Upper lobe of left lung (tissue), 6 donors: Measurements from ENCODE around the gene DDX60. TPM values are rescaled to one million over a fixed set of nuclear protein-coding genes. Genes with fewer than 3 reads are reported as not detected.

Experiments
- ATAC-seq, 2 donors: fragments of 200-7000 bp; cut with Tn5 transposase; one replicate each; pipeline ENCODE4 v1.9.1; 2022; ENCODE audit warnings: mild to moderate bottlenecking in 2 of 2, moderate library complexity in 2 of 2; ENCODE audit not compliant: low FRiP score in 2 of 2
- DNase-seq, 2 donors: peaks; one replicate each; pipeline ENCODE4 v3.0.0-alpha.2; 2019 to 2020
- H3K27ac ChIP-seq, 4 donors: fragments of 200-600 bp; sonication (generic); one replicate each; pipeline ENCODE4 v1.5.1; 2016 to 2019
- H3K27me3 ChIP-seq, 4 donors: fragments of 200-600 bp; sonication (generic); one replicate each; pipeline ENCODE4 v1.5.1; 2017 to 2019
- H3K36me3 ChIP-seq, 4 donors: fragments of 200-600 bp; sonication (generic); one replicate each; pipeline ENCODE4 v1.5.1; 2016 to 2019
- H3K4me1 ChIP-seq, 4 donors: fragments of 200-600 bp; sonication (generic); one replicate each; pipeline ENCODE4 v1.5.1; 2018 to 2019
- H3K4me3 ChIP-seq, 4 donors: fragments of 200-600 bp; sonication (generic); one replicate each; pipeline ENCODE4 v1.5.1; 2017 to 2019; ENCODE audit warnings: mild to moderate bottlenecking in 2 of 4, moderate library complexity in 1 of 4
- H3K9me3 ChIP-seq, 4 donors: fragments of 200-600 bp; sonication (generic); one replicate each; pipeline ENCODE4 v1.5.1; 2018 to 2019
- EP300 ChIP-seq, 4 donors: sonication (generic); formaldehyde crosslinking; IDR thresholded peaks; one replicate each; pipeline ENCODE4 v1.5.1; 2017; ENCODE audit warnings: antibody characterized with exemption in 4 of 4, control low read depth in 2 of 4
- POLR2A ChIP-seq, 4 donors: fragments of 450-650 bp; IDR thresholded peaks; one replicate each; pipeline ENCODE4 v1.5.1; 2016 to 2017; ENCODE audit warnings: antibody characterized with exemption in 4 of 4, mild to moderate bottlenecking in 2 of 4
- POLR2AphosphoS5 ChIP-seq, 2 donors: sonication (generic); formaldehyde crosslinking; IDR thresholded peaks; one replicate each; pipeline ENCODE4 v1.5.1; 2017; ENCODE audit warnings: antibody characterized with exemption in 2 of 2
- WGBS, 2 donors: methylation state at CpG; one replicate each; pipeline ENCODE4 v1.1.5; 2017 to 2018; 5-methylcytosine and 5-hydroxymethylcytosine counted together
- total RNA-seq, 6 donors: library from RNA; depleted of rRNA in 4 of 6; stranded (reverse); fragments of >200 nt in 4 of 6; gene quantifications; one replicate each; pipeline versions ENCODE4 v1.1.0 to v1.2.1, GENCODE V29; 2016 to 2021
- TF ChIP-seq, protein P1 (sequence below), 6 experiments: fragments of 450-650 bp in 4 of 6; fragments of 200-600 bp in 2 of 6; sonication (generic) in 2 of 6; IDR thresholded peaks; one replicate each; pipeline ENCODE4 v1.5.1; 2016 to 2019; ENCODE audit warnings: antibody characterized with exemption in 6 of 6
- donor health status: DM: no; HTN: no; CAD: no; lungs with moderate emphysema.
- donor health status: DM: no; HTN: yes; CAD: no; lungs with severe emphysema.

Gene DDX60
- total RNA-seq, 6 donors from 2014 or later: 15.7 to 37.5 (median 22.1) TPM

GRCh38 chr4:168200685-168201084 is 117.9 kb downstream of the DDX60 start:
- ATAC-seq (no peak), DNase-seq (no peak)
- WGBS, 2 donors: 74 to 78% methylated on average over 3 of the region's 3 CpGs
- no peak overlapping the region for H3K27ac ChIP-seq
- no peaks in the 10 kb centered on the region for H3K36me3 ChIP-seq
- no peaks in the 10 kb centered on the region for H3K4me1 ChIP-seq
- no peaks in the 10 kb centered on the region for H3K27me3 ChIP-seq
- no peak overlapping the region for H3K4me3 ChIP-seq
- no peak for TF ChIP-seq EP300 (IDR thresholded peaks at IDR 0.05)
- TF ChIP-seq, protein P1, sequence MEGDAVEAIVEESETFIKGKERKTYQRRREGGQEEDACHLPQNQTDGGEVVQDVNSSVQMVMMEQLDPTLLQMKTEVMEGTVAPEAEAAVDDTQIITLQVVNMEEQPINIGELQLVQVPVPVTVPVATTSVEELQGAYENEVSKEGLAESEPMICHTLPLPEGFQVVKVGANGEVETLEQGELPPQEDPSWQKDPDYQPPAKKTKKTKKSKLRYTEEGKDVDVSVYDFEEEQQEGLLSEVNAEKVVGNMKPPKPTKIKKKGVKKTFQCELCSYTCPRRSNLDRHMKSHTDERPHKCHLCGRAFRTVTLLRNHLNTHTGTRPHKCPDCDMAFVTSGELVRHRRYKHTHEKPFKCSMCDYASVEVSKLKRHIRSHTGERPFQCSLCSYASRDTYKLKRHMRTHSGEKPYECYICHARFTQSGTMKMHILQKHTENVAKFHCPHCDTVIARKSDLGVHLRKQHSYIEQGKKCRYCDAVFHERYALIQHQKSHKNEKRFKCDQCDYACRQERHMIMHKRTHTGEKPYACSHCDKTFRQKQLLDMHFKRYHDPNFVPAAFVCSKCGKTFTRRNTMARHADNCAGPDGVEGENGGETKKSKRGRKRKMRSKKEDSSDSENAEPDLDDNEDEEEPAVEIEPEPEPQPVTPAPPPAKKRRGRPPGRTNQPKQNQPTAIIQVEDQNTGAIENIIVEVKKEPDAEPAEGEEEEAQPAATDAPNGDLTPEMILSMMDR (IDR thresholded peaks at IDR 0.05): no peak
- TF ChIP-seq POLR2A (IDR thresholded peaks at IDR 0.05): no peak
- no peak for TF ChIP-seq POLR2AphosphoS5 (IDR thresholded peaks at IDR 0.05)
- peaks cover 9 to 19% (median 10%) of the 10 kb centered on the region in 4 donors for H3K9me3 ChIP-seq

- ATAC-seq (no peak), DNase-seq (no peak)
- no peak overlapping the region for H3K4me3 ChIP-seq
- 51 to 55% methylated on average over 4 of the region's 4 CpGs for WGBS, 2 donors
- no peaks in the 10 kb centered on the region for H3K27me3 ChIP-seq
- H3K27ac ChIP-seq: no peak overlapping the region
- no peaks in the 10 kb centered on the region for H3K4me1 ChIP-seq
- TF ChIP-seq, protein P1 (IDR thresholded peaks at IDR 0.05): no peak
- TF ChIP-seq EP300 (IDR thresholded peaks at IDR 0.05): no peak
- TF ChIP-seq POLR2A (IDR thresholded peaks at IDR 0.05): no peak
- no peak for TF ChIP-seq POLR2AphosphoS5 (IDR thresholded peaks at IDR 0.05)
- H3K36me3 ChIP-seq: no peaks in the 10 kb centered on the region
- H3K9me3 ChIP-seq: peaks cover 9 to 19% (median 10%) of the 10 kb centered on the region in 4 donors
Measured at GRCh38 chr4:168199260-168199957, 119.1 kb downstream of the DDX60 start.

DNA sequence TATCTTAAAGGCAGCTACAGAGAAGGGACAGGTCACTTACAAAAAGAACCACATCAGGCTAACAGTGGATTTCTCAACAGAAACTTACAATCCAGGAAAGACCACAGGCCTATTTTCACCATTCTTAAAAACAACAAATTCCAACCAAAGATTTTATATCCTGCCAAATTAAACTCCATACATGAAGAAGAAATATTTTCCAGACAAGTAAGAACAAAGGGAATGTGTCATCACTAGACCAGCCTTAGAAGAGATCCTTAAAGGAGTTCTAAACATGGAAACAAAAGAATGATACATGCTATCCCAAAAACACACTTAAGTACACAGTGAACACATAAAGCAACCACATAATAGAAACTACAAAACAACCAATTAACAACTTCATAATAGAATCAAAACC is 120.6 kb downstream of the DDX60 start:
- Histone ChIP-seq H3K4me3 (no peak overlapping the region), H3K27me3 (no peaks in the 10 kb centered on the region), H3K4me1 (no peaks in the 10 kb centered on the region), H3K27ac (no peak overlapping the region), H3K9me3 (peaks cover 0 to 4% (median 1%) of the 10 kb centered on the region in 4 donors), H3K36me3 (no peaks in the 10 kb centered on the region)
- TF ChIP-seq POLR2A (IDR thresholded peaks at IDR 0.05) (no peak), EP300 (IDR thresholded peaks at IDR 0.05) (no peak), POLR2AphosphoS5 (IDR thresholded peaks at IDR 0.05) (no peak)
- TF ChIP-seq, protein P1 (IDR thresholded peaks at IDR 0.05): no peak
- ATAC-seq (no peak), DNase-seq (no peak)

DNA sequence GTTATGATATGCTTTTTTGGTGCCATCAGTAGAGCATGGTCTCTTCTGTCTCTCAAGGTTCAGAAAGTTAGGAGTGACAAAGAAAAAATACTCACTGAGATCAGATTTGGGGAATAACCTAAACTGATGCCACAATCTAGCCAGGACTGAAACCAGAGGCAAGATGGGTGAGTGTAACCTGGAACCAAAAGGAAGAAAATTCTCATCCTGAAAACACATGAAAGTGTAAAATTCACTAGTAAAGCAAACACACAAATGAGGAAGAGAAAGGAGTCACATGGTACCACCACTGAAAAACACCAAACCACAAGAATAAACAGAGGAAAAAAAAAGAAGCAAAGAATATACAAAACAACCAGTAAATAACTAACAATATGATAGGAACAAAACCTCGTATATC is 129.8 kb downstream of the DDX60 start:
- Histone ChIP-seq H3K4me3 (no peak overlapping the region), H3K27ac (no peak overlapping the region), H3K9me3 (no peaks in the 10 kb centered on the region), H3K4me1 (no peaks in the 10 kb centered on the region), H3K36me3 (no peaks in the 10 kb centered on the region), H3K27me3 (no peaks in the 10 kb centered on the region)
- 81 to 89% methylated on average over 1 of the region's 1 CpG for WGBS, 2 donors
- no peak for DNase-seq
- TF ChIP-seq, protein P1 (IDR thresholded peaks at IDR 0.05): no peak
- TF ChIP-seq EP300 (IDR thresholded peaks at IDR 0.05) (no peak), POLR2AphosphoS5 (IDR thresholded peaks at IDR 0.05) (no peak), POLR2A (IDR thresholded peaks at IDR 0.05) (no peak)
- no peak for ATAC-seq
